Sigmoid colon (tissue), 7 donors: ENCODE data around the gene SLC25A1. TPM values are rescaled to one million over a fixed set of nuclear protein-coding genes. Genes with fewer than 3 reads are reported as not detected.

Source experiments
- DNase-seq: peaks from one replicate; pipeline ENCODE4 v3.0.0-alpha.2; 2019
- H3K27ac ChIP-seq, 4 donors: fragments of 200-600 bp; sonication (generic); one replicate each; pipeline ENCODE4 v1.5.1; 2016 to 2019; ENCODE audit warnings: mild to moderate bottlenecking in 1 of 4
- H3K27me3 ChIP-seq, 3 donors: fragments of 200-600 bp; sonication (generic); one replicate each; pipeline ENCODE4 v1.5.1; 2019; ENCODE audit warnings: mild to moderate bottlenecking in 1 of 3
- H3K36me3 ChIP-seq, 4 donors: fragments of 200-600 bp; sonication (generic); one replicate each; pipeline ENCODE4 v1.5.1; 2016 to 2019
- H3K4me1 ChIP-seq, 4 donors: fragments of 200-600 bp; sonication (generic); one replicate each; pipeline ENCODE4 v1.5.1; 2017 to 2019
- H3K4me3 ChIP-seq, 4 donors: fragments of 200-600 bp; sonication (generic); one replicate each; pipeline ENCODE4 v1.5.1; 2017 to 2019; ENCODE audit warnings: mild to moderate bottlenecking in 2 of 4, moderate library complexity in 1 of 4
- H3K9me3 ChIP-seq, 4 donors: fragments of 200-600 bp in 3 of 4; sonication (generic) in 3 of 4; one replicate each; pipeline versions ENCODE4 v1.5.1 to v1.6.1; 2013 to 2019
- EP300 ChIP-seq, 4 donors: sonication (generic); formaldehyde crosslinking; IDR thresholded peaks; one replicate each; pipeline ENCODE4 v1.6.1; 2017; ENCODE audit warnings: antibody characterized with exemption in 4 of 4
- POLR2A ChIP-seq, 2 donors: fragments of 450-650 bp; IDR thresholded peaks; one replicate each; pipeline ENCODE4 v1.6.1; 2016; ENCODE audit warnings: antibody characterized with exemption in 2 of 2, mild to moderate bottlenecking in 2 of 2, moderate library complexity in 2 of 2
- POLR2AphosphoS5 ChIP-seq, 4 donors: sonication (generic); formaldehyde crosslinking; IDR thresholded peaks; one replicate each; pipeline ENCODE4 v1.6.1; 2017; ENCODE audit warnings: antibody characterized with exemption in 4 of 4
- WGBS, 2 donors: extraction: QIAGEN DNeasy Blood & Tissue Kit; methylation state at CpG; one replicate each; pipeline ENCODE4 v1.1.7; 2013; 5-methylcytosine and 5-hydroxymethylcytosine counted together
- intact Hi-C: fragments of 100-400 bp; cut with DNase I; formaldehyde crosslinking; loops from one replicate; pipeline ENCODE4 v1.15.1; 2023
- polyA plus RNA-seq, 3 donors: library from polyadenylated mRNA; stranded (reverse); fragments of 200-250 nt; gene quantifications; one replicate each; pipeline ENCODE4 v1.2.3, GENCODE V29; 2013
- total RNA-seq, 4 donors: library from RNA; depleted of rRNA; stranded (reverse); fragments of >200 nt; gene quantifications; one replicate each; pipeline ENCODE4 v1.1.0, GENCODE V29; 2016
- TF ChIP-seq, protein P1 (sequence below), 4 experiments: fragments of 450-650 bp in 3 of 4; fragments of 200-600 bp in 1 of 4; IDR thresholded peaks; one replicate each; pipeline ENCODE4 v1.5.1; 2016 to 2019; ENCODE audit warnings: antibody characterized with exemption in 4 of 4, mild to moderate bottlenecking in 3 of 4, moderate library complexity in 2 of 4
- donor health status: healthy with polysubstance abuse.
- donor health status: Bipolar disorder and iron deficiency.
- donor health status: healthy.

SLC25A1 gene
- total and polyA plus RNA-seq, 7 donors, result 28.2 to 146 (median 45.3) TPM

DNA sequence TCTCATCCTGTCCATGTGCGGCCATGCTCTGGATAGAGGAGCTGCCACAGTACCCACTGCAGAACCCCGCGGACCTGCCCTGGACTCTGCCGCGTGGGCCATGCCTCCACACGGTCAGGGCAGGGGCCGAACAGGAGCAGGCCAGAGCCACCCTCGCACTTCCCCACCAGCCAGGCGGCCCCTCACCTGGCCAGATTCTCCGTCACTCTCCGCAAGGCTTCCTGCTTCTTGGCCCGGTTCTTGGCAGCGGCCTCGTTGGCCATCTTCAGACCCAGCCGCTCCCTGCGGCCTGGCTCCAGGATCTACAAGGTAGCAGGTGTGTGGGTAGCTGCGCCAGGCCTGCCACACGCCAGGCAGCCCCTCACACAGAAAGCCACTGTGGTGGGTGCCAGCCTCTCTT is 43.7 kb downstream of the SLC25A1 start:
- Histone ChIP-seq H3K9me3 (no peaks in the 10 kb centered on the region), H3K27ac (no peak overlapping the region), H3K36me3 (peaks cover 29 to 76% (median 54%) of the 10 kb centered on the region in 4 donors), H3K4me3 (no peak overlapping the region), H3K4me1 (no peaks in the 10 kb centered on the region), H3K27me3 (no peaks in the 10 kb centered on the region)
- intact Hi-C loops, result no loop called here
- no peak for DNase-seq
- TF ChIP-seq EP300 (IDR thresholded peaks at IDR 0.05) (no peak), POLR2AphosphoS5 (IDR thresholded peaks at IDR 0.05) (no peak), POLR2A (IDR thresholded peaks at IDR 0.05) (no peak)
- TF ChIP-seq, protein P1, sequence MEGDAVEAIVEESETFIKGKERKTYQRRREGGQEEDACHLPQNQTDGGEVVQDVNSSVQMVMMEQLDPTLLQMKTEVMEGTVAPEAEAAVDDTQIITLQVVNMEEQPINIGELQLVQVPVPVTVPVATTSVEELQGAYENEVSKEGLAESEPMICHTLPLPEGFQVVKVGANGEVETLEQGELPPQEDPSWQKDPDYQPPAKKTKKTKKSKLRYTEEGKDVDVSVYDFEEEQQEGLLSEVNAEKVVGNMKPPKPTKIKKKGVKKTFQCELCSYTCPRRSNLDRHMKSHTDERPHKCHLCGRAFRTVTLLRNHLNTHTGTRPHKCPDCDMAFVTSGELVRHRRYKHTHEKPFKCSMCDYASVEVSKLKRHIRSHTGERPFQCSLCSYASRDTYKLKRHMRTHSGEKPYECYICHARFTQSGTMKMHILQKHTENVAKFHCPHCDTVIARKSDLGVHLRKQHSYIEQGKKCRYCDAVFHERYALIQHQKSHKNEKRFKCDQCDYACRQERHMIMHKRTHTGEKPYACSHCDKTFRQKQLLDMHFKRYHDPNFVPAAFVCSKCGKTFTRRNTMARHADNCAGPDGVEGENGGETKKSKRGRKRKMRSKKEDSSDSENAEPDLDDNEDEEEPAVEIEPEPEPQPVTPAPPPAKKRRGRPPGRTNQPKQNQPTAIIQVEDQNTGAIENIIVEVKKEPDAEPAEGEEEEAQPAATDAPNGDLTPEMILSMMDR (IDR thresholded peaks at IDR 0.05), result no peak
- 91 to 96% methylated on average over 18 of the region's 18 CpGs for WGBS, 2 donors

DNA sequence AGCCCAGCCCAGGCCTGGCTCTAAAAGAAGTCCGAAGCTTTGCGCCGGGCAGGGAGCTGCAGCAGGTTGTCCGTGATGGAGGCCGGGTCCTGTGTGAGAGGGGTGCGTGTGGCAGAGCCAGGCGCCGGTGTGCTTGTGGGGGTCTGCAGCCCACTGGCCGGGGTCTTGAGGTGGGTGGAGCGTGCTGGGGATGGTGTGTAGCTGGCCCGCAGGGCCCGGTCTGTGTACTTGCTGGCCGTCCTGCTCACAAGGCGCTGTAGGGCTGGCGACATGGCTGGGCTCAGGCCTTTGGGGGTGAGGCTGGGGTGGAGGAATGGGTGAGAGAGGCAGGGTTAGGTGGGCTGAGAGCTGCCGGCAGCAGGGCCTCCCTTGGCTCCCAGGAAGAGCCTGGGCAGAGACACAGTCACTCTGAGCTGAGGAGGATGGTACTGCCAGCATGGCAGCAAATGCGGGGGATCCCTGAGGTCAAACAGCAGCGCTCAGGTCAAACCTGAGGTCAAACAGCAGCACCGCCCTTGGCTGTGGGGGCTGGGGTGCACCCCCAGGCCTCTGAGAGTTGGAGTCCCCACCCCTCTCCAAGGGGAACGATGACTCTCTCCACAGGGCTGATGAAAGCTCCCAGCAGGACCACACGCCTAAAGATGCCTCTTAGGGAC is 44.2 kb downstream of the SLC25A1 start:
- Histone ChIP-seq H3K4me3 (no peak overlapping the region), H3K27ac (no peak overlapping the region), H3K4me1 (no peaks in the 10 kb centered on the region), H3K36me3 (peaks cover 23 to 71% (median 48%) of the 10 kb centered on the region in 4 donors), H3K27me3 (no peaks in the 10 kb centered on the region), H3K9me3 (no peaks in the 10 kb centered on the region)
- TF ChIP-seq POLR2A (IDR thresholded peaks at IDR 0.05) (no peak), POLR2AphosphoS5 (IDR thresholded peaks at IDR 0.05) (no peak), EP300 (IDR thresholded peaks at IDR 0.05) (no peak)
- TF ChIP-seq, protein P1 (IDR thresholded peaks at IDR 0.05), result no peak
- intact Hi-C loops, result no loop called here
- DNase-seq, result no peak
- 95 to 96% methylated on average over 21 of the region's 21 CpGs for WGBS, 2 donors

DNA sequence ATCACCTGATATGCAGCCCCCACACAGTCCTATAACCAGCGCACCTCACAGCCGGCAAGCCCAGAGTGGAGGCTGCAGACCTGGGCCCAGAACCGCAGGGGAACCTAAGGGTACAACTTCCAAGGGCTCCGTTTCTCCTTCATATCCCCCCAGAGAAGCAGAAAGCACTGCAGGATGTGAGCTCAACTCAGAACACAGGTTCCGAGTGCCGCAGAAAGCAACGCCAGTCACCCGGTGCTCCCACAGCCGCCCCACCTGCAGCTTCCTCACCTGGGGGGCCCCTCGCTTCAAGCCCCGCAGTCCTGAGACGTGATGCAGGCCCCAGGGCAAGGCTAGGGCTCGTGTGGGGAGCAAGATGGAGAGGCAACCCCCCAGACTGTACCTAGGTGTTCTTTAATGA is 45.0 kb downstream of the SLC25A1 start:
- Histone ChIP-seq H3K4me3 (no peak overlapping the region), H3K9me3 (no peaks in the 10 kb centered on the region), H3K36me3 (peaks cover 16 to 63% (median 41%) of the 10 kb centered on the region in 4 donors), H3K27ac (no peak overlapping the region), H3K4me1 (no peaks in the 10 kb centered on the region), H3K27me3 (no peaks in the 10 kb centered on the region)
- no peak for DNase-seq
- no peak for TF ChIP-seq EP300 (IDR thresholded peaks at IDR 0.05)
- TF ChIP-seq, protein P1 (IDR thresholded peaks at IDR 0.05), result no peak
- TF ChIP-seq POLR2A (IDR thresholded peaks at IDR 0.05), result no peak
- TF ChIP-seq POLR2AphosphoS5 (IDR thresholded peaks at IDR 0.05), result no peak
- intact Hi-C loops, result no loop called here
- WGBS, 2 donors, result 95 to 96% methylated on average over 13 of the region's 13 CpGs

DNA sequence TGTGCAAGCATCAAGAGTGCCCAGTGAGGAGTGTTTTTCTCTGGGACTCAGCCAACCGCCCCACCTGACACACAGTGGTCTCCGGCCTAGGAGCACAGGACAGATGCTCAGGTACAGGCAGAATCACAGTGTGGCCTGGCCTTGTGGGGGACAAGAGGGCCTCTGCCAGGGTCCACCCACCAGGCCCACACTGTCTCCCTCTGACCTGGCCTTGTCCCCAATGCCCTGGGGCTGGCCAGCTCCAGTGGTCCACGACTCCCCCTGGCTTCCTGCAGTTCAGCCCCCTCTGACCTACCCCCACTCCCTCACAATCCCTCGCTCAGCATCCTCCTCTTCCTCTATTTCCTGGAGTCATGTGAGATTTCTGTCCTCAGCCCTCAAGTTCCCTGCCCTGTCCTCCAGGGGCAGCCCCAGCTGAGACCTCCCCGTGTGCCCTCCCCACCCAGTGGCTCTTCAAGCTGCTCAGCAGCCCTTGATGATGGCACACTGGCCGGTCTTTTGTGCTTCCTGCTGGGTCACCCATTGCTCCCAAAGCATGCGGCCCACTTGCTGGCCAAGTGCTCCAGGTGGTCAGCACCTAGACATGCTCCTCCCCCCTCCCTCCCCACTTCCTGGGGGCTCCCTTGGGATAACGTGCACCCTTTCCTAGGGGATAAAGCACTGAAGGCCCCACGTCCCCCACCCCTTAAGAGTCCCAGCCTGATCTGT is 45.7 kb downstream of the SLC25A1 start:
- H3K9me3 ChIP-seq, result no peaks in the 10 kb centered on the region
- TF ChIP-seq, protein P1 (IDR thresholded peaks at IDR 0.05), result no peak
- TF ChIP-seq POLR2A (IDR thresholded peaks at IDR 0.05) (no peak), POLR2AphosphoS5 (IDR thresholded peaks at IDR 0.05) (no peak), EP300 (IDR thresholded peaks at IDR 0.05) (no peak)
- no peak for DNase-seq
- no peaks in the 10 kb centered on the region for H3K4me1 ChIP-seq
- no peaks in the 10 kb centered on the region for H3K27me3 ChIP-seq
- intact Hi-C loops, result no loop called here
- H3K27ac ChIP-seq, result no peak overlapping the region
- H3K36me3 ChIP-seq, result peaks cover 10 to 56% (median 38%) of the 10 kb centered on the region in 4 donors
- 90 to 92% methylated on average over 9 of the region's 9 CpGs for WGBS, 2 donors
- H3K4me3 ChIP-seq, result no peak overlapping the region
